OCI-LY1 (cell line): ENCODE results near the gene PPM1E.

Source experiments
- H2AFZ ChIP-seq: fragments of 200-600 bp; sonication (generic), shearing (Covaris generic); 2 replicates; pipeline ENCODE4 v1.6.0; 2014; ENCODE audit warnings: antibody characterized with exemption, mild to moderate bottlenecking, low read length
- H3F3A ChIP-seq: fragments of 200-600 bp; sonication (generic), shearing (Covaris generic); 2 replicates; pipeline ENCODE4 v1.6.0; 2014; ENCODE audit warnings: mild to moderate bottlenecking, antibody characterized with exemption, low read length, moderate library complexity; ENCODE audit not compliant: insufficient read depth
- H3K27ac ChIP-seq: fragments of 200-600 bp; sonication (generic); 2 replicates; pipeline ENCODE4 v1.5.1; 2014; ENCODE audit warnings: low read length, mixed run types, mild to moderate bottlenecking, low read depth; ENCODE audit not compliant: poor library complexity, severe bottlenecking
- H3K27me3 ChIP-seq: fragments of 200-600 bp; sonication (generic); 2 replicates; pipeline ENCODE4 v1.6.0; 2014; ENCODE audit warnings: antibody characterized with exemption, mild to moderate bottlenecking, low read length, moderate library complexity; ENCODE audit not compliant: insufficient read depth
- H3K36me3 ChIP-seq: fragments of 200-600 bp; sonication (generic); 2 replicates; pipeline ENCODE4 v1.6.1; 2014; ENCODE audit warnings: mild to moderate bottlenecking, antibody characterized with exemption, low read length, moderate library complexity, mixed read lengths; ENCODE audit not compliant: insufficient read depth
- H3K4me1 ChIP-seq: fragments of 200-600 bp; sonication (generic); 2 replicates; pipeline ENCODE4 v1.5.1; 2014; ENCODE audit warnings: mild to moderate bottlenecking, low read length, moderate library complexity; ENCODE audit not compliant: insufficient read depth, severe bottlenecking
- H3K4me2 ChIP-seq: fragments of 200-600 bp; sonication (generic), shearing (Covaris generic); 2 replicates; pipeline ENCODE4 v1.6.1; 2014; ENCODE audit warnings: low read length
- H3K4me3 ChIP-seq: fragments of 200-600 bp; sonication (generic); 2 replicates; pipeline ENCODE4 v1.5.1; 2014; ENCODE audit warnings: low read length, low read depth, mild to moderate bottlenecking, mixed read lengths; ENCODE audit not compliant: poor library complexity, severe bottlenecking
- H3K79me2 ChIP-seq: fragments of 200-600 bp; shearing (Covaris generic); 2 replicates; pipeline ENCODE4 v1.6.1; 2016; ENCODE audit warnings: mixed run types, low read length, mixed read lengths; ENCODE audit not compliant: insufficient read depth
- H3K9ac ChIP-seq: fragments of 200-600 bp; sonication (generic), shearing (Covaris generic); 2 replicates; pipeline ENCODE4 v1.6.1; 2014; ENCODE audit warnings: mild to moderate bottlenecking, low read length, mixed read lengths
- H3K9me2 ChIP-seq: fragments of 200-600 bp; sonication (generic), shearing (Covaris generic); 2 replicates; pipeline ENCODE4 v1.6.1; 2014; ENCODE audit warnings: low read depth, mild to moderate bottlenecking, low read length, mixed read lengths
- H3K9me3 ChIP-seq: fragments of 200-600 bp; shearing (Covaris generic); 2 replicates; pipeline ENCODE4 v1.6.1; 2014; ENCODE audit warnings: low read length, mixed read lengths
- H4K20me1 ChIP-seq: fragments of 200-600 bp; sonication (generic), shearing (Covaris generic); 2 replicates; pipeline ENCODE4 v1.6.0; 2016; ENCODE audit warnings: mild to moderate bottlenecking, low read length; ENCODE audit not compliant: insufficient read depth
- EZH2 ChIP-seq: fragments of 200-600 bp; sonication (generic), shearing (Covaris generic); IDR thresholded peaks from 2 replicates; pipeline ENCODE4 v1.8.0; 2017; ENCODE audit warnings: borderline replicate concordance, mixed run types, mild to moderate bottlenecking, antibody characterized with exemption, low read length, moderate library complexity, mixed read lengths
- TF ChIP-seq, protein P1 (sequence below): fragments of 200-600 bp; sonication (generic), shearing (Covaris generic); IDR thresholded peaks from 2 replicates; pipeline ENCODE4 v1.5.1; 2017; ENCODE audit warnings: mild to moderate bottlenecking, antibody characterized with exemption, low read length, moderate library complexity, mixed read lengths

PPM1E gene

DNA sequence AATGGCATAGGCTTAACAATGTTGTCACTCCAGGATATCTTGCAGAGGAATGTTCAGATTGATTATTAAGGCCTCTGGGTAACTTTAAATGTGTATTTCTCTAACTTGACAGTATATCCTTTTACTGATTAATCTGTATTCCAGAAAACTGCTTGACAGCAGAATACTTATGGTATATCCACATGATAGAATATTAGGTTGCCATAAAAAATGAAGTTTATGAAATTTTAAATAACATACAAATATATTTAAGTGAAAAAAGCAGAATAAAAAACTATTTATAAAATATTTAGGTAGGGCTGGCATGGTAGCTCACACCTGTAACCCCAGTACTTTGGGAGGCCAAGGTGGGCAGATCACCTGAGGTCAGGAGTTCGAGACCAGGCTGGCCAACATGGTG lies 244.4 kb downstream of the PPM1E start:
- H2AFZ ChIP-seq, result no peak overlapping the region
- H3K4me1 ChIP-seq, result peaks cover 18% of the 10 kb centered on the region
- no peaks in the 10 kb centered on the region for H4K20me1 ChIP-seq
- no peaks in the 10 kb centered on the region for H3K27me3 ChIP-seq
- no peaks in the 10 kb centered on the region for H3F3A ChIP-seq
- no peak overlapping the region for H3K27ac ChIP-seq
- no peaks in the 10 kb centered on the region for H3K9me3 ChIP-seq
- H3K36me3 ChIP-seq, result peaks cover 42% of the 10 kb centered on the region
- H3K9ac ChIP-seq, result no peak overlapping the region
- H3K4me3 ChIP-seq, result no peak overlapping the region
- no peaks in the 10 kb centered on the region for H3K9me2 ChIP-seq
- TF ChIP-seq EZH2, result no peak
- TF ChIP-seq, protein P1, sequence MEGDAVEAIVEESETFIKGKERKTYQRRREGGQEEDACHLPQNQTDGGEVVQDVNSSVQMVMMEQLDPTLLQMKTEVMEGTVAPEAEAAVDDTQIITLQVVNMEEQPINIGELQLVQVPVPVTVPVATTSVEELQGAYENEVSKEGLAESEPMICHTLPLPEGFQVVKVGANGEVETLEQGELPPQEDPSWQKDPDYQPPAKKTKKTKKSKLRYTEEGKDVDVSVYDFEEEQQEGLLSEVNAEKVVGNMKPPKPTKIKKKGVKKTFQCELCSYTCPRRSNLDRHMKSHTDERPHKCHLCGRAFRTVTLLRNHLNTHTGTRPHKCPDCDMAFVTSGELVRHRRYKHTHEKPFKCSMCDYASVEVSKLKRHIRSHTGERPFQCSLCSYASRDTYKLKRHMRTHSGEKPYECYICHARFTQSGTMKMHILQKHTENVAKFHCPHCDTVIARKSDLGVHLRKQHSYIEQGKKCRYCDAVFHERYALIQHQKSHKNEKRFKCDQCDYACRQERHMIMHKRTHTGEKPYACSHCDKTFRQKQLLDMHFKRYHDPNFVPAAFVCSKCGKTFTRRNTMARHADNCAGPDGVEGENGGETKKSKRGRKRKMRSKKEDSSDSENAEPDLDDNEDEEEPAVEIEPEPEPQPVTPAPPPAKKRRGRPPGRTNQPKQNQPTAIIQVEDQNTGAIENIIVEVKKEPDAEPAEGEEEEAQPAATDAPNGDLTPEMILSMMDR, result no peak
- no peak overlapping the region for H3K4me2 ChIP-seq
- no peaks in the 10 kb centered on the region for H3K79me2 ChIP-seq

DNA sequence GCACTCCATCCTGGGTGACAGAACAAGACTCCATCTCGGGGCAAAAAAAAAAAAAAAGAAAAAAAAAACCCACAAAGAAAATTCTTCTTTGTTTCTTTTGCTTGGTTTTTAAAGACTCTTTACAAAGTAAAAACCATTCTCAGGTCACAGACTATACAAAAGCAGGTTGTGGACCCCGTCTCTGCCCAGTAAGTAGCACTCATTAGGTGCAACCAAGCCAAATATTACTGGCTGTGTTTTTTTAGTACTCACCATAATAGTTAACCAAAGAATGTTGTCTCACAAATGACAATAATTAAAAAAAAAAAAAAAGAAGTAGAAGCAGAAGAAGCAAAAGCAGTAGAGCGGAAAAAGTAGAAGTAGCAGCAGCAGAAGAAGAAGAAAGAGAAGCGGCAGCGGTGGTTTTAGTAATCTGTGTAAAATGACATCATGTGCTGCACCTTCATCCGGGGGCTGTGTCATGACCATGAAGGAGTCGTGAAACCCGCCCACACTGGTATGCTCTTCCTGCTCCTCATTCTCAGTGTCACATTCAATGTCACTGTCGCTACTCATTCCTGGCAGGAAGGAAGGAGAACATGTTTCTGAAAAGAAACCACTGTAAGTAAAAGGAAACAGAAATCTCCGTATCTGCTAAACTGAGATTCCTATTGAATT lies 245.6 kb downstream of the PPM1E start:
- H3K9me2 ChIP-seq, result no peaks in the 10 kb centered on the region
- no peaks in the 10 kb centered on the region for H3K79me2 ChIP-seq
- H4K20me1 ChIP-seq, result no peaks in the 10 kb centered on the region
- TF ChIP-seq, protein P1, result no peak
- TF ChIP-seq EZH2, result no peak
- H3K9ac ChIP-seq, result peak overlapping the region; percentile 57
- no peaks in the 10 kb centered on the region for H3F3A ChIP-seq
- peak overlapping the region; percentile 67 for H2AFZ ChIP-seq
- H3K4me2 ChIP-seq, result peak overlapping the region; percentile 67
- H3K36me3 ChIP-seq, result peaks cover 35% of the 10 kb centered on the region
- H3K4me3 ChIP-seq, result peak overlapping the region; percentile 46
- H3K9me3 ChIP-seq, result no peaks in the 10 kb centered on the region
- no peaks in the 10 kb centered on the region for H3K27me3 ChIP-seq
- H3K4me1 ChIP-seq, result peaks cover 18% of the 10 kb centered on the region
- peak overlapping the region; percentile 84 for H3K27ac ChIP-seq

DNA sequence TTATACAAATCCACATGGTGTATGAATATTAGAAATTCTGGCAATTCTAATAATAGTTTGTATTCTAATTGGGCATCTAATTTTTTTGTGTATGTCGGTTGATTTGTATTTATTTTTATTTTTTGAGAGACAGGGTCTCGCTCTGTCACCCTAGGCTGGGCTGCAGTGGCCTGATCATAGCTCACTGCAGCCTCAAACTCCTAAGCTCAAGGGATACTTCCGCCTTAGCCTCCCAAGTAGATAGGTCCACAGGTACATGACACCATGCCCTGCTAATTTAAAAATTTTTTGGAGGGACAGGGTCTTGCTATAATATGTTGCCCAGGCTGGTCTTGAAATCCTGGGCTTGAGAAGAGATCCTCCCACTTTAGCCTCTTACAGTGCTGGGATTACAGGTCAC lies 246.5 kb downstream of the PPM1E start:
- Histone ChIP-seq H2AFZ (no peak overlapping the region), H3K9ac (peak overlapping the region; percentile 57), H3K4me1 (peaks cover 18% of the 10 kb centered on the region), H4K20me1 (no peaks in the 10 kb centered on the region), H3K27me3 (no peaks in the 10 kb centered on the region), H3K4me3 (peak overlapping the region; percentile 46), H3K9me3 (no peaks in the 10 kb centered on the region), H3K79me2 (no peaks in the 10 kb centered on the region), H3F3A (no peaks in the 10 kb centered on the region), H3K4me2 (peak overlapping the region; percentile 67), H3K27ac (peak overlapping the region; percentile 84), H3K9me2 (no peaks in the 10 kb centered on the region), H3K36me3 (peaks cover 35% of the 10 kb centered on the region)
- no peak for TF ChIP-seq EZH2
- TF ChIP-seq, protein P1, result no peak
